ENCODE data around the gene DOLPP1. TPM values are rescaled to one million over a fixed set of nuclear protein-coding genes. Genes with fewer than 3 reads are reported as not detected.

Gene DOLPP1
- total RNA-seq, 1 experiment from 2014 or later = 13.7 TPM

DNA sequence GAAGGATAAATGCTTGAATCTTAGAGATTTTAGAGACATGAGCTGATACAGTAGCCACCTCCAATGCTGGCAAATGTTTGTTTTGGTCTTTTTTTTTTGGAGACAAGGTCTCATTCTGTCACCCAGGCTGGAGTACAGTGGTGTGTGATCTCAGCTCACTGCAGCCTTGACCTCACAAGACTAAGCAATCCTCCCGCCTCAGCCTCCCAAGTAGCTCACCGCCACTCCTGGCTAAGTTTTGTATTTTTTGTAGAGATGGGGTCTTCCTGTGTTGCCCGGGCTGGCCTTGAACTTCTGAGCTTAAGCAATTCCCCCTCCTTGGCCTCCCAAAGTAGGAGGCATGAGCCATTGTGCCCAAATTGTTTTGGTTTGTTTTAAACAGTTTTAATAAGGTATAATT, 6.8 kb upstream of the DOLPP1 start:
- no peak for DNase-seq (ENCODE audit: low read depth, low spot score)
- TF ChIP-seq POLR2AphosphoS5 (IDR thresholded peaks at IDR 0.05; ENCODE audit: low read depth, low read length) = no peak
- TF ChIP-seq, protein P1, sequence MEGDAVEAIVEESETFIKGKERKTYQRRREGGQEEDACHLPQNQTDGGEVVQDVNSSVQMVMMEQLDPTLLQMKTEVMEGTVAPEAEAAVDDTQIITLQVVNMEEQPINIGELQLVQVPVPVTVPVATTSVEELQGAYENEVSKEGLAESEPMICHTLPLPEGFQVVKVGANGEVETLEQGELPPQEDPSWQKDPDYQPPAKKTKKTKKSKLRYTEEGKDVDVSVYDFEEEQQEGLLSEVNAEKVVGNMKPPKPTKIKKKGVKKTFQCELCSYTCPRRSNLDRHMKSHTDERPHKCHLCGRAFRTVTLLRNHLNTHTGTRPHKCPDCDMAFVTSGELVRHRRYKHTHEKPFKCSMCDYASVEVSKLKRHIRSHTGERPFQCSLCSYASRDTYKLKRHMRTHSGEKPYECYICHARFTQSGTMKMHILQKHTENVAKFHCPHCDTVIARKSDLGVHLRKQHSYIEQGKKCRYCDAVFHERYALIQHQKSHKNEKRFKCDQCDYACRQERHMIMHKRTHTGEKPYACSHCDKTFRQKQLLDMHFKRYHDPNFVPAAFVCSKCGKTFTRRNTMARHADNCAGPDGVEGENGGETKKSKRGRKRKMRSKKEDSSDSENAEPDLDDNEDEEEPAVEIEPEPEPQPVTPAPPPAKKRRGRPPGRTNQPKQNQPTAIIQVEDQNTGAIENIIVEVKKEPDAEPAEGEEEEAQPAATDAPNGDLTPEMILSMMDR (IDR thresholded peaks at IDR 0.05) = no peak
- TF ChIP-seq, protein P2, sequence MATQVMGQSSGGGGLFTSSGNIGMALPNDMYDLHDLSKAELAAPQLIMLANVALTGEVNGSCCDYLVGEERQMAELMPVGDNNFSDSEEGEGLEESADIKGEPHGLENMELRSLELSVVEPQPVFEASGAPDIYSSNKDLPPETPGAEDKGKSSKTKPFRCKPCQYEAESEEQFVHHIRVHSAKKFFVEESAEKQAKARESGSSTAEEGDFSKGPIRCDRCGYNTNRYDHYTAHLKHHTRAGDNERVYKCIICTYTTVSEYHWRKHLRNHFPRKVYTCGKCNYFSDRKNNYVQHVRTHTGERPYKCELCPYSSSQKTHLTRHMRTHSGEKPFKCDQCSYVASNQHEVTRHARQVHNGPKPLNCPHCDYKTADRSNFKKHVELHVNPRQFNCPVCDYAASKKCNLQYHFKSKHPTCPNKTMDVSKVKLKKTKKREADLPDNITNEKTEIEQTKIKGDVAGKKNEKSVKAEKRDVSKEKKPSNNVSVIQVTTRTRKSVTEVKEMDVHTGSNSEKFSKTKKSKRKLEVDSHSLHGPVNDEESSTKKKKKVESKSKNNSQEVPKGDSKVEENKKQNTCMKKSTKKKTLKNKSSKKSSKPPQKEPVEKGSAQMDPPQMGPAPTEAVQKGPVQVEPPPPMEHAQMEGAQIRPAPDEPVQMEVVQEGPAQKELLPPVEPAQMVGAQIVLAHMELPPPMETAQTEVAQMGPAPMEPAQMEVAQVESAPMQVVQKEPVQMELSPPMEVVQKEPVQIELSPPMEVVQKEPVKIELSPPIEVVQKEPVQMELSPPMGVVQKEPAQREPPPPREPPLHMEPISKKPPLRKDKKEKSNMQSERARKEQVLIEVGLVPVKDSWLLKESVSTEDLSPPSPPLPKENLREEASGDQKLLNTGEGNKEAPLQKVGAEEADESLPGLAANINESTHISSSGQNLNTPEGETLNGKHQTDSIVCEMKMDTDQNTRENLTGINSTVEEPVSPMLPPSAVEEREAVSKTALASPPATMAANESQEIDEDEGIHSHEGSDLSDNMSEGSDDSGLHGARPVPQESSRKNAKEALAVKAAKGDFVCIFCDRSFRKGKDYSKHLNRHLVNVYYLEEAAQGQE (IDR thresholded peaks at IDR 0.05; ENCODE audit: insufficient read depth in 1 of 2, low read depth in 2 of 2, low read length in 1 of 2) = no peak
- no peak for TF ChIP-seq SIN3A (IDR thresholded peaks at IDR 0.05; ENCODE audit: borderline replicate concordance, insufficient read depth, low read depth, low read length)
- TF ChIP-seq TCF7L2 (IDR thresholded peaks at IDR 0.05; ENCODE audit: low read depth, low read length) = no peak
- POLR2A ChIA-PET = no interaction called here
- Histone ChIP-seq H3K4me3 (ENCODE audit: low read depth in 2 of 2, low read length in 2 of 2) (no peak overlapping the region), H3K27ac (ENCODE audit: low read length) (no peak overlapping the region), H3K9me3 (ENCODE audit: control insufficient read depth, insufficient read depth, low read depth, low read length) (no peaks in the 10 kb centered on the region), H3K4me1 (ENCODE audit: control insufficient read depth, insufficient read depth, low read length) (no peaks in the 10 kb centered on the region), H3K27me3 (ENCODE audit: control insufficient read depth, insufficient read depth, low read length) (no peaks in the 10 kb centered on the region), H3K36me3 (ENCODE audit: control insufficient read depth, insufficient read depth, low read length) (no peaks in the 10 kb centered on the region)
- BruUV-seq (replicated peaks) = no TSS peak
- in situ Hi-C loops (cut with HindIII; ENCODE audit: low pct_unique_long_range_greater_than_20kb, low sequenced_read_pairs) (no loop called here), intact Hi-C loops (cut with micrococcal nuclease; ENCODE audit: unreplicated experiment) (no loop called here)
- CTCF ChIA-PET = no interaction called here
- ATAC-seq = no peak

DNA sequence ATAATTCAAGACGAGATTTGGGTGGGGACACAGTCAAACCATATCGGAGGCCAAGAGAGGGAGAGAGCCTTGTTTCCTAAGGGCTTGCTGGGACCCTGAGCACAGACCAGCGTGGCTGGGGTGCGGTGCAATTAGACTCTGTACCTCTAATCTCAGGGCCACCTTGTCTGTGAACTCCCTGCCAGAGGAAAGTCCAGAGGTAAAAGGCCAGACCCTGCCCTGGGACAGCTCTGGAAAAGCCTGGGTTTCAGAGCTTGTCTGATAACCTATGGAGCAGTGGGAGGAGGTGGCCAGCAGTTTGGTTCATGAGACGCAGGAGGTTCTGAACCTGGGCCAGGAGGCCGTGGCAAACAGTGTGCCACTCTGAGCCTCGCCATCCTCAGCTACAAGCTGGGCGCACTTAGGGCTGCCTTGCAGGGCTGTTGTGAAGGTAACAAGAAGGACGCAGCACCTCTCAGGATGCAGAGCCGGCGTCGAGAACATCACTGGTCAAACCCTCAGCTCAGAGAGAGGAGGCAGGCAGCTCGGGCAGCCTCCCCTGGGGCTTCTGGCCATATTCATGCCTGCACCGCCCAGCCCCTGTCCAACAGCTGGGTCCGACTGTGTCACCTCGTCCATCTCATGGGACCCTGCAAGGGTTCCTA, 4.8 kb upstream of the DOLPP1 start:
- CTCF ChIA-PET = no interaction called here
- Histone ChIP-seq H3K9me3 (ENCODE audit: control insufficient read depth, insufficient read depth, low read depth, low read length) (no peaks in the 10 kb centered on the region), H3K4me1 (ENCODE audit: control insufficient read depth, insufficient read depth, low read length) (0 out of 2 replicates have a peak, but pooled peaks cover 3% of the 10 kb centered on the region), H3K36me3 (ENCODE audit: control insufficient read depth, insufficient read depth, low read length) (no peaks in the 10 kb centered on the region), H3K27ac (ENCODE audit: low read length) (no peak overlapping the region), H3K4me3 (ENCODE audit: low read depth in 2 of 2, low read length in 2 of 2) (no peak overlapping the region), H3K27me3 (ENCODE audit: control insufficient read depth, insufficient read depth, low read length) (no peaks in the 10 kb centered on the region)
- POLR2A ChIA-PET = no interaction called here
- DNase-seq (ENCODE audit: low read depth, low spot score) (no peak), ATAC-seq (no peak)
- intact Hi-C loops (cut with micrococcal nuclease; ENCODE audit: unreplicated experiment) (no loop called here), in situ Hi-C loops (cut with HindIII; ENCODE audit: low pct_unique_long_range_greater_than_20kb, low sequenced_read_pairs) (no loop called here)
- TF ChIP-seq, protein P2 (IDR thresholded peaks at IDR 0.05; ENCODE audit: insufficient read depth in 1 of 2, low read depth in 2 of 2, low read length in 1 of 2) = no peak
- TF ChIP-seq POLR2AphosphoS5 (IDR thresholded peaks at IDR 0.05; ENCODE audit: low read depth, low read length) (no peak), TCF7L2 (IDR thresholded peaks at IDR 0.05; ENCODE audit: low read depth, low read length) (no peak), SIN3A (IDR thresholded peaks at IDR 0.05; ENCODE audit: borderline replicate concordance, insufficient read depth, low read depth, low read length) (no peak)
- TF ChIP-seq, protein P1 (IDR thresholded peaks at IDR 0.05) = no peak
- no TSS peak for BruUV-seq (replicated peaks)

Data from Panc1 (cell line).